CD14-positive monocyte (primary cell): Measurements from ENCODE around the gene PCDH1. TPM values are rescaled to one million over a fixed set of nuclear protein-coding genes. Genes with fewer than 3 reads are reported as not detected.

Experiments
- DNase-seq, 3 donors: peaks; one replicate each; pipeline ENCODE4 v3.0.0-alpha.2; 2011 to 2022
- H2AFZ ChIP-seq: 2 replicates; pipeline ENCODE4 v1.6.0; 2012; ENCODE audit warnings: mild to moderate bottlenecking, low read depth, low read length, inconsistent platforms; ENCODE audit not compliant: insufficient read depth, poor library complexity, severe bottlenecking
- H3K27ac ChIP-seq, 2 donors: 1 replicate in 1 of 2; 2 replicates in 1 of 2; pipeline ENCODE4 v1.5.1; 2012 to 2013; ENCODE audit warnings: low read length in 2 of 2, control low read depth in 1 of 2, inconsistent platforms in 1 of 2, low read depth in 1 of 2, mild to moderate bottlenecking in 1 of 2
- H3K27me3 ChIP-seq, 2 donors: one replicate each; pipeline versions ENCODE4 v1.6.0 to v1.6.1; 2011 to 2013; ENCODE audit warnings: low read length in 2 of 2; ENCODE audit not compliant: control insufficient read depth in 2 of 2, insufficient read depth in 2 of 2
- H3K36me3 ChIP-seq, 2 donors: replicated peaks in 1 of 2; 1 replicate in 1 of 2; 2 replicates in 1 of 2; pipeline versions ENCODE4 v1.5.1 to v1.6.1; 2012 to 2013; ENCODE audit warnings: low read length in 2 of 2, control low read depth in 1 of 2, inconsistent platforms in 1 of 2, mild to moderate bottlenecking in 1 of 2; ENCODE audit not compliant: insufficient read depth in 2 of 2, control insufficient read depth in 1 of 2
- H3K4me1 ChIP-seq, 2 donors: 1 replicate in 1 of 2; 2 replicates in 1 of 2; pipeline versions ENCODE4 v1.5.1 to v1.6.1; 2012 to 2013; ENCODE audit warnings: low read length in 2 of 2, control low read depth in 1 of 2, inconsistent platforms in 1 of 2, mild to moderate bottlenecking in 1 of 2, moderate library complexity in 1 of 2; ENCODE audit not compliant: insufficient read depth in 2 of 2, control insufficient read depth in 1 of 2
- H3K4me2 ChIP-seq: replicated peaks from 2 replicates; pipeline ENCODE3; 2012; ENCODE audit warnings: low read length, moderate library complexity, mild to moderate bottlenecking; ENCODE audit not compliant: poor library complexity, severe bottlenecking; ENCODE audit errors: extremely low read depth
- H3K4me3 ChIP-seq, 3 experiments: fragments of 200-600 bp in 1 of 3; sonication (generic) in 1 of 3; replicated peaks in 1 of 3; 1 replicate in 2 of 3; 2 replicates in 1 of 3; pipeline ENCODE4 v1.5.1; 2011 to 2013; ENCODE audit warnings: low read length in 3 of 3, mild to moderate bottlenecking in 3 of 3, control low read depth in 2 of 3, low read depth in 2 of 3, inconsistent platforms in 1 of 3, moderate library complexity in 1 of 3
- H3K79me2 ChIP-seq: 2 replicates; pipeline ENCODE4 v1.6.0; 2012; ENCODE audit warnings: mild to moderate bottlenecking, control low read depth, inconsistent platforms, low read length, moderate library complexity; ENCODE audit not compliant: insufficient read depth
- H3K9ac ChIP-seq: 2 replicates; pipeline ENCODE4 v1.6.0; 2017; ENCODE audit warnings: low read length, mild to moderate bottlenecking; ENCODE audit not compliant: insufficient read depth, poor library complexity, severe bottlenecking
- H3K9me3 ChIP-seq, 2 donors: replicated peaks in 1 of 2; 1 replicate in 1 of 2; 2 replicates in 1 of 2; pipeline versions ENCODE4 v1.5.1 to v1.6.1; 2012 to 2013; ENCODE audit warnings: low read length in 2 of 2, control low read depth in 1 of 2; ENCODE audit not compliant: control insufficient read depth in 1 of 2, insufficient read depth in 1 of 2
- H4K20me1 ChIP-seq: 2 replicates; pipeline ENCODE4 v1.6.0; 2012; ENCODE audit warnings: mild to moderate bottlenecking, low read length, control low read depth, moderate library complexity; ENCODE audit not compliant: insufficient read depth
- H3K27ac Mint-ChIP-seq, 7 donors: one replicate each; pipeline ENCODE4 v1.8.0; 2020; ENCODE audit warnings: mild to moderate bottlenecking in 7 of 7, mixed read lengths in 7 of 7, moderate library complexity in 6 of 7, inconsistent platforms in 2 of 7
- H3K27me3 Mint-ChIP-seq, 3 donors: one replicate each; pipeline ENCODE4 v1.8.0; 2021 to 2022; ENCODE audit warnings: low read depth in 3 of 3, mild to moderate bottlenecking in 3 of 3, mixed read lengths in 3 of 3, moderate library complexity in 3 of 3, inconsistent platforms in 1 of 3
- H3K36me3 Mint-ChIP-seq, 2 donors: one replicate each; pipeline ENCODE4 v1.8.0; 2020; ENCODE audit warnings: mixed read lengths in 2 of 2, inconsistent platforms in 1 of 2, mild to moderate bottlenecking in 1 of 2
- H3K4me1 Mint-ChIP-seq: one replicate; pipeline ENCODE4 v1.8.0; 2020; ENCODE audit warnings: mild to moderate bottlenecking, mixed read lengths
- H3K4me3 Mint-ChIP-seq, 2 donors: one replicate each; pipeline ENCODE4 v1.8.0; 2020; ENCODE audit warnings: mild to moderate bottlenecking in 2 of 2, mixed read lengths in 2 of 2, moderate library complexity in 1 of 2
- H3K9me3 Mint-ChIP-seq, 7 donors: one replicate each; pipeline ENCODE4 v1.8.0; 2020 to 2022; ENCODE audit warnings: mixed read lengths in 7 of 7, mild to moderate bottlenecking in 6 of 7, moderate library complexity in 6 of 7, inconsistent platforms in 2 of 7
- WGBS: methylation state at CpG from one replicate; pipeline ENCODE4 v1.1.5; 2013; ENCODE audit warnings: missing lambda C conversion rate; ENCODE audit not compliant: insufficient coverage; 5-methylcytosine and 5-hydroxymethylcytosine counted together
- intact Hi-C, 2 donors: fragments of 100-400 bp; cut with micrococcal nuclease; formaldehyde crosslinking; loops; one replicate each; pipeline versions ENCODE4 v1.15.0 to v1.15.1; 2023
- polyA plus RNA-seq, 3 donors: library from polyadenylated mRNA; depleted of rRNA in 1 of 3; unstranded in 2 of 3; stranded (reverse) in 1 of 3; fragments of 300-500 nt in 2 of 3; fragments of >200 nt in 1 of 3; fragmentation: Illumina TruSeq in 2 of 3; gene quantifications; 1 replicate in 2 of 3; 2 replicates in 1 of 3; pipeline ENCODE4 v1.2.3, GENCODE V29; 2012 to 2021
- TF ChIP-seq, protein P1 (sequence below): fragments of 200-600 bp; IDR thresholded peaks from one replicate; pipeline ENCODE4 v1.8.0; 2022; ENCODE audit warnings: antibody characterized with exemption, mild to moderate bottlenecking

PCDH1 gene
- polyA plus RNA-seq, 3 donors = not detected

- no peak overlapping the region for H3K27ac Mint-ChIP-seq
- WGBS = 95% methylated on average over 3 of the region's 6 CpGs
- H3K4me3 Mint-ChIP-seq = no peak overlapping the region
- no peaks in the 10 kb centered on the region for H3K36me3 Mint-ChIP-seq
- Histone ChIP-seq H3K27ac (no peak overlapping the region), H3K4me1 (no peaks in the 10 kb centered on the region), H3K4me3 (no peak overlapping the region), H3K27me3 (peaks cover 0 to 4% of the 10 kb centered on the region in 2 donors), H3K36me3 (no peaks in the 10 kb centered on the region), H3K4me2 (no peak overlapping the region), H3K79me2 (no peaks in the 10 kb centered on the region), H2AFZ (no peak overlapping the region), H3K9ac (no peak overlapping the region), H3K9me3 (no peaks in the 10 kb centered on the region), H4K20me1 (no peaks in the 10 kb centered on the region)
- H3K9me3 Mint-ChIP-seq = peaks cover 0 to 5% (median 0%) of the 10 kb centered on the region in 7 donors
- TF ChIP-seq, protein P1, sequence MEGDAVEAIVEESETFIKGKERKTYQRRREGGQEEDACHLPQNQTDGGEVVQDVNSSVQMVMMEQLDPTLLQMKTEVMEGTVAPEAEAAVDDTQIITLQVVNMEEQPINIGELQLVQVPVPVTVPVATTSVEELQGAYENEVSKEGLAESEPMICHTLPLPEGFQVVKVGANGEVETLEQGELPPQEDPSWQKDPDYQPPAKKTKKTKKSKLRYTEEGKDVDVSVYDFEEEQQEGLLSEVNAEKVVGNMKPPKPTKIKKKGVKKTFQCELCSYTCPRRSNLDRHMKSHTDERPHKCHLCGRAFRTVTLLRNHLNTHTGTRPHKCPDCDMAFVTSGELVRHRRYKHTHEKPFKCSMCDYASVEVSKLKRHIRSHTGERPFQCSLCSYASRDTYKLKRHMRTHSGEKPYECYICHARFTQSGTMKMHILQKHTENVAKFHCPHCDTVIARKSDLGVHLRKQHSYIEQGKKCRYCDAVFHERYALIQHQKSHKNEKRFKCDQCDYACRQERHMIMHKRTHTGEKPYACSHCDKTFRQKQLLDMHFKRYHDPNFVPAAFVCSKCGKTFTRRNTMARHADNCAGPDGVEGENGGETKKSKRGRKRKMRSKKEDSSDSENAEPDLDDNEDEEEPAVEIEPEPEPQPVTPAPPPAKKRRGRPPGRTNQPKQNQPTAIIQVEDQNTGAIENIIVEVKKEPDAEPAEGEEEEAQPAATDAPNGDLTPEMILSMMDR = no peak
- no peak for DNase-seq
- intact Hi-C loops = loop anchor here (10.0 kb wide), 2 partner anchors 123 to 153 kb away; no protein-coding TSS in a partner anchor
- H3K4me1 Mint-ChIP-seq = no peaks in the 10 kb centered on the region
- peaks cover 12 to 23% (median 14%) of the 10 kb centered on the region in 3 donors for H3K27me3 Mint-ChIP-seq
These were observed 60.6 kb downstream of the PCDH1 start for GRCh38 chr5:141817631-141818030.

DNA sequence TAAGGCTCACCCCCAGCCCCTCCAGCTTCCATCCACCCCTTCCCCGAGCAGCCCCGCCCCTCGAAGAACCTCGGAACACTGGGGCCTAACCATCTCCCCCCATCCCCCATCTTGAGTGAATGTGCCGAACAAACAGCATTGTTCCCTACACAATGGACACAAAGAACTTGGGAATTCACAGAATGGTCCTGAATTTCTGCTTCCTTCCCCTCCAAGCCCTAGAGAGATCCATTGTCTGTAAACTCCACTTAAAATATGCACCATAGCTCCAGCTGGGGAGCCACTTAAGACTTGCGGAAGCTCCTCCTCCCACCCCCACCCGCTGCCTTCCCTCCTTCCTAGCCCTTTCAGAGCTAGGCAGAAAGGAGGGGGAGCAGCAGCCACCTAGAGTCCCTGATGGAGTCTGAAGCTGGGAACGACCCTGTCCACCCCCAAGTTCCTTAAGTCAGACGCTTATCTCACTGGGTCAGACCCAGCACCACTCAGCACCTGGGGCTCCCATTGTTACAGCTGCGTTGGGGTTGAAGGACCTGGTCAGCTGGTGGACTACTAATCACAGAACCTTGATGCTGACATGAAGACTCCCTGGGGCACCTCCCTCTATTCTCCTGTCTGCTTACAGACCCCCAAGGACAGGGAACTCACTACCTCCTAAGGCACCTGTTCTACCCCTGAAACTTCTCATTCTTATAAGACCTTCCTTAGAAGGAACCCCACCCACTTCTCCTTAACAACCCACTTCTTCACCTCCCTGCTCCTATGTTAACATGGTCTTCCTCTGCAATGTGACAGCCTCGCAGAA, 61.4 kb downstream of the PCDH1 start:
- Mint-ChIP-seq H3K4me3 (no peak overlapping the region), H3K9me3 (peaks cover 0 to 5% (median 0%) of the 10 kb centered on the region in 7 donors), H3K36me3 (no peaks in the 10 kb centered on the region), H3K27me3 (peaks cover 16 to 31% (median 17%) of the 10 kb centered on the region in 3 donors), H3K27ac (no peak overlapping the region), H3K4me1 (no peaks in the 10 kb centered on the region)
- Histone ChIP-seq H3K9ac (no peak overlapping the region), H2AFZ (no peak overlapping the region), H3K4me3 (no peak overlapping the region), H3K4me1 (no peaks in the 10 kb centered on the region), H3K9me3 (no peaks in the 10 kb centered on the region), H3K27ac (no peak overlapping the region), H4K20me1 (no peaks in the 10 kb centered on the region), H3K36me3 (no peaks in the 10 kb centered on the region), H3K27me3 (peaks cover 0 to 13% of the 10 kb centered on the region in 2 donors), H3K79me2 (no peaks in the 10 kb centered on the region), H3K4me2 (no peak overlapping the region)
- DNase-seq = no peak
- intact Hi-C loops = loop anchor here (10.0 kb wide), 2 partner anchors 122 to 152 kb away; no protein-coding TSS in a partner anchor
- TF ChIP-seq, protein P1 = no peak
- WGBS = 50% methylated on average over 8 of the region's 11 CpGs
